Upper lobe of right lung (tissue), 1 donor: ENCODE data around the gene HSDL2. TPM values are rescaled to one million over a fixed set of nuclear protein-coding genes. Genes with fewer than 3 reads are reported as not detected.
"Not testable (repeated sequence)": the region's sequence is repeated elsewhere in the genome, so short reads cannot be mapped to it uniquely, and the experiment has no call there.

Source experiments
- ATAC-seq: fragments of 200-7000 bp; cut with Tn5 transposase; one replicate; pipeline ENCODE4 v1.9.1; 2020; ENCODE audit warnings: mild to moderate bottlenecking, moderate library complexity
- DNase-seq: peaks from one replicate; pipeline ENCODE4 v3.0.0-alpha.2; 2020
- H3K27ac ChIP-seq: fragments of 200-600 bp; one replicate; pipeline ENCODE4 v1.8.0; 2022
- H3K27me3 ChIP-seq: fragments of 200-600 bp; one replicate; pipeline ENCODE4 v1.8.0; 2022; ENCODE audit warnings: mild to moderate bottlenecking
- H3K36me3 ChIP-seq: fragments of 200-600 bp; one replicate; pipeline ENCODE4 v1.8.0; 2022
- H3K4me1 ChIP-seq: fragments of 200-600 bp; one replicate; pipeline ENCODE4 v1.8.0; 2022
- H3K4me3 ChIP-seq: fragments of 200-600 bp; one replicate; pipeline ENCODE4 v1.8.0; 2022; ENCODE audit warnings: mild to moderate bottlenecking
- H3K9me3 ChIP-seq: fragments of 200-600 bp; one replicate; pipeline ENCODE4 v1.8.0; 2022
- CTCF ChIP-seq: fragments of 200-600 bp; IDR thresholded peaks from one replicate; pipeline ENCODE4 v1.8.0; 2022; ENCODE audit warnings: antibody characterized with exemption
- intact Hi-C: fragments of 100-400 bp; cut with DNase I; formaldehyde crosslinking; loops from one replicate; pipeline ENCODE4 v1.11.0; 2022
- total RNA-seq: library from RNA; stranded (reverse); fragmentation: NEBNext Ultra II Directional; extraction: Animal tissue kit (Norgen Biotek cat#: 25700); gene quantifications from one replicate; pipeline ENCODE4 v1.2.1, GENCODE V29; 2021
- donor health status: DM: no; HTN: yes; CAD: no; lungs with severe emphysema.

HSDL2 gene
- total RNA-seq, 1 donor from 2014 or later = 56.3 TPM

- Histone ChIP-seq H3K4me1 (peaks cover 20% of the 10 kb centered on the region), H3K4me3 (no peak overlapping the region), H3K27me3 (no peaks in the 10 kb centered on the region), H3K27ac (no peak overlapping the region), H3K9me3 (no peaks in the 10 kb centered on the region), H3K36me3 (peaks cover 38% of the 10 kb centered on the region)
- no peak for DNase-seq
- intact Hi-C loops = no loop called here
- ATAC-seq = peak; percentile 55
- TF ChIP-seq CTCF = no peak
These were observed 28.4 kb downstream of the HSDL2 start for GRCh38 chr9:112408275-112408674.

- peak; percentile 34 for ATAC-seq
- no peaks in the 10 kb centered on the region for H3K27me3 ChIP-seq
- no peaks in the 10 kb centered on the region for H3K9me3 ChIP-seq
- no peak overlapping the region for H3K4me3 ChIP-seq
- H3K27ac ChIP-seq = no peak overlapping the region
- TF ChIP-seq CTCF = no peak
- intact Hi-C loops = no loop called here
- H3K36me3 ChIP-seq = peaks cover 38% of the 10 kb centered on the region
- no peak for DNase-seq
- peaks cover 20% of the 10 kb centered on the region for H3K4me1 ChIP-seq
These were observed 28.9 kb downstream of the HSDL2 start for GRCh38 chr9:112408819-112409218.

GRCh38 chr9:112409758-112410157, 29.9 kb downstream of the HSDL2 start:
- TF ChIP-seq CTCF = no peak
- Histone ChIP-seq H3K4me3 (no peak overlapping the region), H3K27me3 (no peaks in the 10 kb centered on the region), H3K36me3 (peaks cover 44% of the 10 kb centered on the region), H3K4me1 (peaks cover 20% of the 10 kb centered on the region), H3K27ac (no peak overlapping the region), H3K9me3 (no peaks in the 10 kb centered on the region)
- DNase-seq = no peak
- ATAC-seq = peak; percentile 46
- intact Hi-C loops = no loop called here

GRCh38 chr9:112411626-112412027, 31.7 kb downstream of the HSDL2 start:
- DNase-seq (no peak), ATAC-seq (peak; percentile 62)
- no peak overlapping the region for H3K4me3 ChIP-seq
- H3K27ac ChIP-seq = peak overlapping the region; percentile 31
- H3K36me3 ChIP-seq = peaks cover 35% of the 10 kb centered on the region
- TF ChIP-seq CTCF = no peak
- no peaks in the 10 kb centered on the region for H3K9me3 ChIP-seq
- intact Hi-C loops = no loop called here
- no peaks in the 10 kb centered on the region for H3K27me3 ChIP-seq
- peaks cover 20% of the 10 kb centered on the region for H3K4me1 ChIP-seq

- intact Hi-C loops, ATAC-seq, DNase-seq, H3K9me3 ChIP-seq, H3K27me3 ChIP-seq, H3K27ac ChIP-seq, H3K4me3 ChIP-seq: not testable (repeated sequence)
- peaks cover 20% of the 10 kb centered on the region for H3K4me1 ChIP-seq
- peaks cover 17% of the 10 kb centered on the region for H3K36me3 ChIP-seq
These were observed 33.8 kb downstream of the HSDL2 start for GRCh38 chr9:112413728-112414127.

- no peak for TF ChIP-seq CTCF
- Histone ChIP-seq H3K4me3 (no peak overlapping the region), H3K27ac (no peak overlapping the region), H3K9me3 (no peaks in the 10 kb centered on the region), H3K36me3 (peaks cover 31% of the 10 kb centered on the region), H3K4me1 (no peaks in the 10 kb centered on the region), H3K27me3 (no peaks in the 10 kb centered on the region)
- intact Hi-C loops = no loop called here
- DNase-seq (no peak), ATAC-seq (no peak)
These were observed 40.3 kb downstream of the HSDL2 start for GRCh38 chr9:112420208-112420607.
